HG03469 (cell line): ENCODE data around the gene RCCD1.

ENCODE experiments used
- ATAC-seq: cut with Tn5 transposase; IDR thresholded peaks from one replicate; pipeline ENCODE4 v1.9.1; 2021; ENCODE audit warnings: mild to moderate bottlenecking, moderate library complexity, moderate number of reproducible peaks; ENCODE audit not compliant: unreplicated experiment

RCCD1 gene

DNA sequence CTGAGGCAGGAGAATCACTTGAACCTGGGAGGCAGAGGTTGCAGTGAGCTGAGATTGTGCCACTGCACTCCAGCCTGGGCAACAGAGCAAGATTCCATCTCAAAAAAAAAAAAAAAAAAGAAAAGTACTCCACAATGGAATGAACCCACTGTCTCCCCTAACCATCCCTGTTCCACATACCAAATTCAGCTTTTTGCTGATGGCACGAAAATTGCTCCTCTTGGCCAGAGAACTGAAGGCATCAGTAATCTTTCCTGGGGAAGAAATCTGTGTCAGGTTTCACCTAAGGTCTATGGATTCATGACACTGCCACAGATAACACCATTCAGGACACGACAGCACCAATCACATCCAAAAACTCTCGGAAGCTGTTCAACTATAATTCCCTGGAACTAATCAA lies 46.5 kb downstream of the RCCD1 start:
- ATAC-seq, result no peak

GRCh38 chr15:91007266-91007665 lies 52.6 kb downstream of the RCCD1 start:
- no peak for ATAC-seq
